Astrocyte (in vitro differentiated cells and primary cell): ENCODE measurements around the gene NNAT. TPM values are rescaled to one million over a fixed set of nuclear protein-coding genes. Genes with fewer than 3 reads are reported as not detected.

Experiments
- DNase-seq: peaks from one replicate; pipeline ENCODE4 v3.0.0-alpha.2; 2010; ENCODE audit warnings: low read depth
- FAIRE-seq: peaks from 2 replicates; lab custom pipeline; 2011; peaks lifted over from hg19 to GRCh38; lab: Jason Lieb, UNC
- H2AFZ ChIP-seq: 2 replicates; pipeline ENCODE4 v1.6.0; 2012; ENCODE audit warnings: low read depth, low read length, inconsistent platforms
- H3K27ac ChIP-seq: 2 replicates; pipeline ENCODE4 v1.5.1; 2011; ENCODE audit warnings: low read depth, low read length, inconsistent platforms
- H3K27me3 ChIP-seq: 2 replicates; pipeline ENCODE4 v1.6.0; 2011; ENCODE audit warnings: low read length, inconsistent platforms; ENCODE audit not compliant: insufficient read depth
- H3K36me3 ChIP-seq: 2 replicates; pipeline ENCODE4 v1.5.1; 2011; ENCODE audit warnings: low read length, inconsistent platforms; ENCODE audit not compliant: insufficient read depth
- H3K4me1 ChIP-seq: 2 replicates; pipeline ENCODE4 v1.5.1; 2011; ENCODE audit warnings: low read length, inconsistent platforms; ENCODE audit not compliant: insufficient read depth
- H3K4me2 ChIP-seq: 2 replicates; pipeline ENCODE4 v1.6.0; 2012; ENCODE audit warnings: low read length, inconsistent platforms
- H3K4me3 ChIP-seq: 2 replicates; pipeline ENCODE4 v1.5.1; 2011; ENCODE audit warnings: low read depth, mild to moderate bottlenecking, low read length, inconsistent platforms; ENCODE audit not compliant: insufficient read depth
- H3K79me2 ChIP-seq: 2 replicates; pipeline ENCODE4 v1.6.0; 2012; ENCODE audit warnings: mild to moderate bottlenecking, low read length, inconsistent platforms; ENCODE audit not compliant: insufficient read depth
- H3K9ac ChIP-seq: 2 replicates; pipeline ENCODE4 v1.6.0; 2012; ENCODE audit warnings: mild to moderate bottlenecking, low read length, inconsistent platforms
- H3K9me3 ChIP-seq: 2 replicates; pipeline ENCODE4 v1.5.1; 2012; ENCODE audit warnings: low read depth, mild to moderate bottlenecking, low read length, inconsistent platforms; ENCODE audit not compliant: insufficient read depth
- H4K20me1 ChIP-seq: 2 replicates; pipeline ENCODE4 v1.6.0; 2012; ENCODE audit warnings: low read length, inconsistent platforms; ENCODE audit not compliant: insufficient read depth
- H3K27ac Mint-ChIP-seq: one replicate; pipeline ENCODE4 v1.8.0; 2021; ENCODE audit warnings: mild to moderate bottlenecking, mixed read lengths; ENCODE audit not compliant: unreplicated experiment
- H3K27me3 Mint-ChIP-seq: one replicate; pipeline ENCODE4 v1.8.0; 2021; ENCODE audit warnings: low read depth, mixed read lengths; ENCODE audit not compliant: unreplicated experiment
- H3K36me3 Mint-ChIP-seq: one replicate; pipeline ENCODE4 v1.8.0; 2021; ENCODE audit warnings: low read depth, mixed read lengths; ENCODE audit not compliant: unreplicated experiment
- H3K4me1 Mint-ChIP-seq: one replicate; pipeline ENCODE4 v1.8.0; 2021; ENCODE audit warnings: low read depth, mixed read lengths; ENCODE audit not compliant: unreplicated experiment
- H3K4me3 Mint-ChIP-seq: one replicate; pipeline ENCODE4 v1.8.0; 2021; ENCODE audit warnings: mild to moderate bottlenecking, moderate library complexity, mixed read lengths; ENCODE audit not compliant: unreplicated experiment
- H3K9me3 Mint-ChIP-seq: one replicate; pipeline ENCODE4 v1.8.0; 2021; ENCODE audit warnings: mild to moderate bottlenecking, mixed read lengths; ENCODE audit not compliant: unreplicated experiment
- CTCF ChIP-seq: IDR thresholded peaks from 2 replicates; pipeline ENCODE4 v1.5.1; 2011; ENCODE audit warnings: low read depth, mild to moderate bottlenecking, inconsistent platforms, low read length, moderate library complexity; ENCODE audit not compliant: insufficient read depth
- EZH2 ChIP-seq: IDR thresholded peaks from 2 replicates; pipeline ENCODE4 v1.6.1; 2012; ENCODE audit warnings: mild to moderate bottlenecking, low read length, inconsistent platforms; ENCODE audit not compliant: insufficient read depth
- total RNA-seq: library from RNA; stranded (reverse); gene quantifications from 2 replicates; pipeline ENCODE4 v1.2.1, GENCODE V29; 2021

Gene NNAT
- total RNA-seq, 1 donor from 2014 or later, result 3.6 TPM

GRCh38 chr20:37533154-37533715, 12.2 kb downstream of the NNAT start:
- Mint-ChIP-seq H3K36me3 (no peaks in the 10 kb centered on the region), H3K4me1 (peaks cover 12% of the 10 kb centered on the region), H3K9me3 (no peaks in the 10 kb centered on the region), H3K27ac (no peak overlapping the region), H3K27me3 (peaks cover 4% of the 10 kb centered on the region), H3K4me3 (no peak overlapping the region)
- H4K20me1 ChIP-seq, result no peaks in the 10 kb centered on the region
- H3K4me1 ChIP-seq, result peaks cover 9% of the 10 kb centered on the region
- no peak overlapping the region for H3K4me2 ChIP-seq
- no peaks in the 10 kb centered on the region for H3K27me3 ChIP-seq
- TF ChIP-seq EZH2, result no peak
- no peak for TF ChIP-seq CTCF
- no peak overlapping the region for H3K4me3 ChIP-seq
- no peak overlapping the region for H3K9ac ChIP-seq
- FAIRE-seq (no peak), DNase-seq (no peak)
- no peaks in the 10 kb centered on the region for H3K79me2 ChIP-seq
- no peaks in the 10 kb centered on the region for H3K36me3 ChIP-seq
- H2AFZ ChIP-seq, result no peak overlapping the region
- no peaks in the 10 kb centered on the region for H3K9me3 ChIP-seq
- H3K27ac ChIP-seq, result no peak overlapping the region

- Histone ChIP-seq H4K20me1 (no peaks in the 10 kb centered on the region), H3K4me1 (peaks cover 2% of the 10 kb centered on the region), H3K79me2 (no peaks in the 10 kb centered on the region), H3K36me3 (no peaks in the 10 kb centered on the region), H3K4me3 (no peak overlapping the region), H3K9ac (no peak overlapping the region), H2AFZ (no peak overlapping the region), H3K27ac (no peak overlapping the region), H3K27me3 (no peaks in the 10 kb centered on the region), H3K9me3 (no peaks in the 10 kb centered on the region), H3K4me2 (no peak overlapping the region)
- H3K4me3 Mint-ChIP-seq, result no peak overlapping the region
- peaks cover 3% of the 10 kb centered on the region for H3K4me1 Mint-ChIP-seq
- no peaks in the 10 kb centered on the region for H3K9me3 Mint-ChIP-seq
- TF ChIP-seq EZH2 (no peak), CTCF (peak; percentile 96)
- no peaks in the 10 kb centered on the region for H3K36me3 Mint-ChIP-seq
- no peak overlapping the region for H3K27ac Mint-ChIP-seq
- DNase-seq (peak; percentile 46), FAIRE-seq (peak; percentile 69)
- H3K27me3 Mint-ChIP-seq, result peaks cover 4% of the 10 kb centered on the region
Measured at GRCh38 chr20:37534401-37535157, 13.5 kb downstream of the NNAT start.
